GM12875 (cell line): ENCODE data around the gene PROK1.

Experiments
- H3K4me3 ChIP-seq: one replicate; pipeline ENCODE4 v1.5.1; 2011; ENCODE audit warnings: low read depth, low read length, control low read depth
- TF ChIP-seq, protein P1 (sequence below): IDR thresholded peaks from 2 replicates; pipeline ENCODE4 v1.5.1; 2011; ENCODE audit warnings: low read depth, mild to moderate bottlenecking, control low read depth, inconsistent platforms, low read length, moderate library complexity, borderline replicate concordance; ENCODE audit not compliant: insufficient read depth

The PROK1 gene

DNA sequence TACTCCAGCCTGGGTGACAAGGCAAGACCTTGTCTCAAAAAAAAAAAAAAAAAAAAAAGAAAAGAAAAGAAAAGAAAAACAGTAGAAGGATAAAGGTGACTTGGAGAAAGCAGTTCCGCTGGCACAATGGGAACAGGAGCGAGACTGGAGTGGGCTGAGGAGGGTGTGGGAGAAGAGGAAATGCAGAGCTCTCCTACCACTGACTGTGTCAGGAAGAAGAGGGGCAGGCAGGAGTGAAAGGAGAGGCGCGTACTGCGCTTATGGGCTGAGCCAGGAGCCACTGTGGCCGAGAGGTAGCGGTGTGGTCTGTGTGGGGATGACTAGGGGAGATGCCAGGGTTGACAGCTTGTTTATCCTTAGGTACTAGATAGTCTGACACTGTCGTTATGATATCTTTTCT, 6.4 kb upstream of the PROK1 start:
- TF ChIP-seq, protein P1, sequence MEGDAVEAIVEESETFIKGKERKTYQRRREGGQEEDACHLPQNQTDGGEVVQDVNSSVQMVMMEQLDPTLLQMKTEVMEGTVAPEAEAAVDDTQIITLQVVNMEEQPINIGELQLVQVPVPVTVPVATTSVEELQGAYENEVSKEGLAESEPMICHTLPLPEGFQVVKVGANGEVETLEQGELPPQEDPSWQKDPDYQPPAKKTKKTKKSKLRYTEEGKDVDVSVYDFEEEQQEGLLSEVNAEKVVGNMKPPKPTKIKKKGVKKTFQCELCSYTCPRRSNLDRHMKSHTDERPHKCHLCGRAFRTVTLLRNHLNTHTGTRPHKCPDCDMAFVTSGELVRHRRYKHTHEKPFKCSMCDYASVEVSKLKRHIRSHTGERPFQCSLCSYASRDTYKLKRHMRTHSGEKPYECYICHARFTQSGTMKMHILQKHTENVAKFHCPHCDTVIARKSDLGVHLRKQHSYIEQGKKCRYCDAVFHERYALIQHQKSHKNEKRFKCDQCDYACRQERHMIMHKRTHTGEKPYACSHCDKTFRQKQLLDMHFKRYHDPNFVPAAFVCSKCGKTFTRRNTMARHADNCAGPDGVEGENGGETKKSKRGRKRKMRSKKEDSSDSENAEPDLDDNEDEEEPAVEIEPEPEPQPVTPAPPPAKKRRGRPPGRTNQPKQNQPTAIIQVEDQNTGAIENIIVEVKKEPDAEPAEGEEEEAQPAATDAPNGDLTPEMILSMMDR, result no peak
- H3K4me3 ChIP-seq, result no peak overlapping the region

DNA sequence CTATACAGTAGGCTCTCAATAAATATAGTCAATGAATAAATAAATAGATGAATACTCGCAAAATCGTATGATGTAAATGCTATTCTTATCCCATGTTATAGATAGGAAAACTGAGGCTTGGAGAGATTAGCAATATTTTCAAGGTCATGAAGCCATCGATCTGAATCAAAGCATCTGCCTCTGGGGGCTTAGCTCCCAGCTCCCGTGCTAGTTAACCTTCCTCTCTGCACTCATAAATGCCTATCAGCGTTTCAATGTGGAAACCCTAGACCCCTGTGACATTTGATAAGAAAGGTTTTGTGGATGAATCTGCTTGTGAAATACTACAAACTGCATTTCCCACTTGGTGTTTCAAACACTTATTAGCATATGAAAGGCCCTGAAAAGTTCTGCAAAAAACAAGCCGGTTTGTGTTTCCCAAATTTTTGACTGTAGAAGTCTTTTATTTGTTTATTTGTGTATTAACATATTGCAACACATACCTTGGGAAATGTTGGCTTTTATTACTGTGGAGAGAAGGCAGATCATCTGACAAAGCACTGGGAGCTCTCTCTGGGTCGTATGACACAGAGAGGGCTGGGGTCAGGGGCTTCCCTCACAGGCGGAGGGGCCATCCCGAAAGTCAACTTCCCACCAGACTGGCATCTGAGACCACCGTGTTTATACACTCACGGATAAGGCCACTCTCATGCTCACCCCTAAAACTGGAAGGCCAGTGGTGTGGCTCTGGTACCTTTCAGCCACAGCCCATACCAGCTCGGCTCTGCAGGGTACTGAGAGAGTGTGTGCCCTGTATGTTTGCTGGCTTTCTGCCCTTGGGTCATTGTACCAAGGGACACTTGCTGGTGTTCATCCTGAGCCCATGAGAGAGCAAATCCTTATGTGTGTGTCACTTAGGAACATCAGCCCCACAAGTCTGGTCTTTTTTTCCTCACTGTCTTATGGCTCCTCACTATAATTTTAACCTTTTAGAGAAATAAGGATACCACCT, 993 bp upstream of the PROK1 start:
- TF ChIP-seq, protein P1, result no peak
- no peak overlapping the region for H3K4me3 ChIP-seq

DNA sequence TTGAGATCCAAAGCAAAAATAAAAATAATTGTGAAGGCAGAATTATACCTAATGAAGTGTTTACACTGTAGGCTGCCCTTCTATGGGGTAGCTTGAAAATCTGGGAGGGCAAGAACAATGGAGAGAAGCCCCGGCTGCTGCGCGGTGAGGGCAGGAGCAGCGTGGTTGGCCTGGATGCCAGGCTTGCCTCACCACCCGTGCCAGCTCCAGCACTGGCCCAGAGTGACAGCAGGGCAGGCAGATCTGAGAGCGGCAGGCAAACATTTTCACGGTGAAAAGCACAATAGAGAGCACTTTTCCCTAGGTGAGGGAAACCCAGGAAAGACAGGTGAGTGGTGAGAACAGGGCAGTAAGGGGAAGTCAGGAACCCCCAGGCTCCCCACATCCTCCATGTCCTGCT, 1.4 kb downstream of the PROK1 start:
- H3K4me3 ChIP-seq, result no peak overlapping the region
- TF ChIP-seq, protein P1, result no peak

DNA sequence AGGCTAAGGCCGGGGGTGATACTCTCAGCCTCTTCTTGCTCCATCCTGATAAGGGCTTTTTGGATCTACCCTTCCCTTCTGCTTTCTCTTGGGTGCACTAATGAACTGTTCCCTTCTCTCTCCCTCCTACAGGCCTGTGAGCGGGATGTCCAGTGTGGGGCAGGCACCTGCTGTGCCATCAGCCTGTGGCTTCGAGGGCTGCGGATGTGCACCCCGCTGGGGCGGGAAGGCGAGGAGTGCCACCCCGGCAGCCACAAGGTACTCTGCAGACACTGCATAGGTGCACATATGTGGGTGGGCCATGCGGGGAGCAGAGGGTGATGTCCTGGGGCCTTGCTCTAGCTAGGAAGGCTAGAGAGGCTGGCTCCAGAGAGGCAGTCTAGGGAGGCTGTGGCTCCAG, 2.9 kb downstream of the PROK1 start:
- no peak overlapping the region for H3K4me3 ChIP-seq
- TF ChIP-seq, protein P1, result no peak

DNA sequence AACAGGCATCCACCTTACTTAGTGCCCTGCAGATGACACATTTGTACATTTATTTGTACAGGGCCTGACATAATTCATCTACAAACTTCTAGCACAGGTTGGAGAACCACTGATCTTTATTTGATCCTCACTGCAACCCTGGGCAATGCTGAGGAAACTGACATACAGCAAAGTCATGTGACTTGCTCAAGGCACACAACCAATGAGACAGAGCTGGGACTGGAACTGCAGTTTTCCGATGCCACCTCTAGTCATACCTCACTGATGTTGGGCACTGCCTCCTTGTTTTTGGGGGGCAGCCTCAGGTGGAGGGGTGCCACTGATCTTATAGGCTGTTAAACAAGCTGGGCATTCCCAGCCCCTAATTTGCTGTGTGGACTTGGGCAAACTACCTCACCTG, 3.4 kb downstream of the PROK1 start:
- no peak overlapping the region for H3K4me3 ChIP-seq
- TF ChIP-seq, protein P1, result no peak

DNA sequence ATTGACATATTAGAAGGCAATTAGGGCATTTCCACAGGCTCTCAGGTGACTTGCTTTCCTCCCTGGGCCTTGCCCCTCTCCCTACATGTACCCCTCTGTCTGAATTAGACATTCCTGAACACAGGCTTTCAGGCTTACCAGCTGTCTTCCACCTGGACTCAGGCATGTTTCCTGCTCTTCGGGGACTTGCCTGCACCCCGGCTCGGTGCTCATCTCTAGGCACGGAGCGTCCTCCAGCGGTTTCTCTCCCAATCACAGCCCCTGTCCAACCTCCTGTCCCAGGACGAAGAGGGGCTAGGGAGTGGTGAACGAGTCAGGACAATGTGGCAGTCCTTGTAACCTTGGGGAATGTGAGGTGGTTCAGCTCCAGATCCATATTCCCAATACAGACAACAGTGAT, 4.2 kb downstream of the PROK1 start:
- TF ChIP-seq, protein P1, result no peak
- H3K4me3 ChIP-seq, result no peak overlapping the region

DNA sequence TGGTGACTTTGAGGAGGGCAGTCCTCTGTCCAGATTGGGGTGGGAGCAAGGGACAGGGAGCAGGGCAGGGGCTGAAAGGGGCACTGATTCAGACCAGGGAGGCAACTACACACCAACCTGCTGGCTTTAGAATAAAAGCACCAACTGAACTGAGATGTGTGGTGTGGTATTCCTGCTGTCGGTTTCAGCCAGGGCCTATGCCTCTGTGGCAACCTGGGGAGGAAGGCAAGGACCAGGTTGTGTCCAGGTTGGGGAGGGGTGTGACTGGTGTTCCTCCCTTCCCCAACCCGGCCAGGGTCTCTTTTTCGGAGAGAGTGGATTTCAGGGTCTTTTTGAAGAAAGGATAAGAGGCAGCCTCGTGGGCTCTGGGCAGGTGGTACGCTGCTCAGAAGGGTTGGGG, 6.3 kb downstream of the PROK1 start:
- TF ChIP-seq, protein P1, result no peak
- no peak overlapping the region for H3K4me3 ChIP-seq
